HEK293 (cell line): ENCODE results near the gene SYTL3.

Experiments
- ATF2 ChIP-seq: fragments of 450-650 bp; formaldehyde crosslinking; IDR thresholded peaks from 2 replicates; pipeline ENCODE4 v1.5.1; 2016; ENCODE audit warnings: missing biosample characterization, missing genetic modification characterization, low read depth
- CTCF ChIP-seq: fragments of 450-650 bp; formaldehyde crosslinking; IDR thresholded peaks from 2 replicates; pipeline ENCODE4 v1.5.1; 2016; ENCODE audit warnings: missing biosample characterization, missing genetic modification characterization
- REST ChIP-seq: fragments of 450-650 bp; formaldehyde crosslinking; IDR thresholded peaks from 2 replicates; pipeline ENCODE4 v1.5.1; 2016; ENCODE audit warnings: missing biosample characterization, missing genetic modification characterization
- ZEB2 ChIP-seq: fragments of 450-650 bp; formaldehyde crosslinking; IDR thresholded peaks from 2 replicates; pipeline ENCODE4 v1.5.1; 2016; ENCODE audit warnings: missing biosample characterization, missing genetic modification characterization
- ZNF292 ChIP-seq: fragments of 450-650 bp; formaldehyde crosslinking; IDR thresholded peaks from 2 replicates; pipeline ENCODE4 v1.5.1; 2016; ENCODE audit warnings: low read depth, missing biosample characterization, missing genetic modification characterization, borderline replicate concordance
- ZNF510 ChIP-seq: fragments of 450-650 bp; formaldehyde crosslinking; IDR thresholded peaks from 2 replicates; pipeline ENCODE4 v1.5.1; 2018; ENCODE audit warnings: mild to moderate bottlenecking, missing genetic modification characterization, missing biosample characterization; ENCODE audit not compliant: insufficient replicate concordance
- ZNF76 ChIP-seq: fragments of 450-650 bp; formaldehyde crosslinking; IDR thresholded peaks from 2 replicates; pipeline ENCODE4; 2016; ENCODE audit warnings: low read depth, missing biosample characterization, missing genetic modification characterization, borderline replicate concordance

GRCh38 chr6:158609455-158610155, 40.2 kb upstream of the SYTL3 start:
- TF ChIP-seq ZEB2 (no peak), ZNF76 (tag by site-specific recombination) (no peak), ATF2 (no peak), ZNF510 (tag by site-specific recombination) (no peak), CTCF (tag by site-specific recombination) (no peak), REST (tag by site-specific recombination) (no peak), ZNF292 (tag by site-specific recombination) (no peak)
